A172 (cell line): ENCODE measurements around the gene FOCAD. TPM values are rescaled to one million over a fixed set of nuclear protein-coding genes. Genes with fewer than 3 reads are reported as not detected.
"Not testable (repeated sequence)": the region's sequence is repeated elsewhere in the genome, so short reads cannot be mapped to it uniquely, and the experiment has no call there.

Experiments used
- DNase-seq: peaks from one replicate; pipeline ENCODE4 v3.0.0-alpha.2; 2015; ENCODE audit warnings: low spot score
- total RNA-seq: library from RNA; depleted of rRNA; stranded (reverse); fragments of >200 nt; shearing (Covaris generic); gene quantifications from 2 replicates; pipeline ENCODE4 v1.2.3, GENCODE V29; 2014

The FOCAD gene
- total RNA-seq, 1 experiment from 2014 or later = 32.1 TPM

GRCh38 chr9:20950707-20951106 lies 266.6 kb downstream of the FOCAD start:
- DNase-seq = no peak

- DNase-seq = no peak
These were observed 278.6 kb downstream of the FOCAD start for GRCh38 chr9:20962536-20963225.

- DNase-seq = no peak
These were observed 288.6 kb downstream of the FOCAD start for GRCh38 chr9:20972684-20973083.

DNA sequence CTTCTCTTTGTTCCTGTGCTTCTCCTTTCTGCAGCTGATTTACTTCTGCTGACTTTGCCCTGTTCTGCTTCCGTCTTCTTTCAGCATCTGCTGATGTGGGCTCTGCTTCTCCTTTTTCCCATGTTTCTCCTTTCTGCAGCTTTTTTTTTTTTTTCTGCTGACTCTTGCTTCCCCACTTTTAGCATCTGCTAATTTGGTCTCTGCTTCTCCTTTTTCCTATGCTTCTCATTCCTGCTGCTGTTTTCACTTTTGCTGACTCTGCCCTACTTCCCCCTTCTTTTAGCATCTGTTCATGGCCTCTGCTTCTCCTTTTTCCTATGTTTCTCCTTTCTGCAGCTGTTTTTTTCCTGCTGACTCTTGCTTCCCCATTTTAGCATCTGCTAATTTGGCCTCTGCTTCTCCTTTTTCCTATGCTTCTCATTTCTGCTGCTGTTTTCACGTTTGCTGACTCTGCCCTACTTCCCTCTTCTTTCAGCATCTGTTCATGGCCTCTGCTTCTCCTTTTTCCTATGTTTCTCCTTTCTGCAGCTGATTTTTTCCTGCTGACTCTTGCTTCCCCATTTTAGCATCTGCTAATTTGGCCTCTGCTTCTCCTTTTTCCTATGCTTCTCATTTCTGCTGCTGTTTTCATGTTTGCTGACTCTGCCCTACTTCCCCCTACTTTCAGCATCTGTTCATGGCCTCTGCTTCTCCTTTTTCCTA lies 289.3 kb downstream of the FOCAD start:
- DNase-seq = not testable (repeated sequence)

DNA sequence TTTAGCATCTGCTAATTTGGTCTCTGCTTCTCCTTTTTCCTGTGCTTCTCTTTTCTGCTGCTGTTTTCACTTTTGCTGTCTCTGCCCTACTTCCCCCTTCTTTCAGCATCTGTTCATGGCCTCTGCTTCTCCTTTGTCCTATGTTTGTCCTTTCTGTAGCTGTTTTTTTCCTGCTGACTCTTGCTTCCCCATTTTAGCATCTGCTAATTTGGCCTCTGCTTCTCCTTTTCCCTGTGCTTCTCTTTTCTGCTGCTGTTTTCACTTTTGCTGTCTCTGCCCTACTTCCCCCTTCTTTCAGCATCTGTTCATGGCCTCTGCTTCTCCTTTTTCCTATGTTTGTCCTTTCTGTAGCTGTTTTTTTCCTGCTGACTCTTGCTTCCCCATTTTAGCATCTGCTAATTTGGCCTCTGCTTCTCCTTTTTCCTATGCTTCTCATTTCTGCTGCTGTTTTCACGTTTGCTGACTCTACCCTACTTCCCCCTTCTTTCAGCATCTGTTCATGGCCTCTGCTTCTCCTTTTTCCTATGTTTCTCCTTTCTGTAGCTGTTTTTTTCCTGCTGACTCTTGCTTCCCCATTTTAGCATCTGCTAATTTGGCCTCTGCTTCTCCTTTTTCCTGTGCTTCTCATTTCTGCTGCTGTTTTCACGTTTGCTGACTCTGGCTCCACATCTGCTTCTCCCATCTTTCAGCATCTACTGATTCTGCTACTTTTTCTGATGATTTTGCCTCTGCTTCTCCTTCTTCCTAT lies 290.3 kb downstream of the FOCAD start:
- not testable (repeated sequence) for DNase-seq

DNA sequence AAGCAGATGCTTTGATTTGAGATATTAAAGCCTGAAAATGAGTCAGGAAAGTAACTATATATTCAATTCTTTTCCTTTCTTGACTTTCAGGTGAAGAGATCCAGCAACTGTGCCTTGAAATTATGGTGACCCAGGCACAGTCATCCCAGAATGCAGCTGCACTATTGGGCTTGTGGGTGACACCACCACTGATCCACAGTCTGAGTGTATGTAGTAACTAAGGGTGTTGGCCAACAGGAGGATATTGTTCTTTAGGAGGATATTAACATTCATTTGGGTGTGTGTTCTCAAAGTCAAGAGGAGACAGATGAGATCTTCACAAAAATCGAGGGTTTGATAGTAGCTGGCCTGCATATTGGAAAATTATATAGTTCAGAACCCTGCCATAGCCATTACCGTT lies 294.2 kb downstream of the FOCAD start:
- no peak for DNase-seq

- peak; percentile 44 for DNase-seq
These were observed 296.9 kb downstream of the FOCAD start for GRCh38 chr9:20980832-20981455.

DNA sequence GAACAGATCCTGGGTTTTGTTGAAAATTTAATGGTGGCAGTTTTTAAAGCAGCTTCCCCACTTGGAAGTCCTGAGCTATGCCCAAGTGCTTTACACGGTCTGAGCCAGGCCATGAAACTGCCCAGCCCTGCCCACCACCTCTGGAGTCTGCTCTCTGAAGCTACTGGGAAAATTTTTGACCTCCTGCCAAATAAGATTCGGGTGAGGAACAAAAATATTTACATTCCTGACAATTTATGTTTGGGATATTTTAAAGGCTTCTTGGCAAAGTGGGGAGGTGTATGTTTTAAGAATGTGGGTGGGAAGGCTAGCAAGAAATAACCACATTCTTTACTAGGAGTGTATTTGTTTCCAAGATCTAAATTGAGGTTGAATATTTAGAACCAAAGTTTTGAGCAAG lies 297.4 kb downstream of the FOCAD start:
- peak; percentile 62 for DNase-seq

DNA sequence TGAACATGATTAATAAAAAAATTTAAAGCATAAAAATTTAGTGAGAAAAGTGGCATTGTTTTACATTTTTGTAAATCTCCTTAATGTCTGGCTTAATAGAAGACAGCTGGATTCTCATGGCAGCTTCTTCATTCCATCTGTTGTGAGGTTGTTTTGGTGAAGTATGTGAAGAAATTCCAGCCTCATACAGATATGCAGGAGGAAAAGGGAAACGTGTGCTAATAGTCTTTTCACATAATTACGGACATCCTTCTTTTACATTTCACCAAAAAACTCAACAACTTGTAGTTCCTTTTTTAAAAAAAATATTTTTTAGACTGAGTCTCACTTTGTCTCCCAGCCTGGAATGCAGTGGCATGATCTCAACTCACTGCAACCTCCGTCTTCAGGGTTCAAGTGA lies 300.4 kb downstream of the FOCAD start:
- no peak for DNase-seq

GRCh38 chr9:20985851-20986600 lies 302.0 kb downstream of the FOCAD start:
- DNase-seq = no peak

GRCh38 chr9:20987521-20987920 lies 303.5 kb downstream of the FOCAD start:
- no peak for DNase-seq

- no peak for DNase-seq
These were observed 304.0 kb downstream of the FOCAD start for GRCh38 chr9:20988061-20988460.

- no peak for DNase-seq
These were observed 304.7 kb downstream of the FOCAD start for GRCh38 chr9:20988671-20989315.

- DNase-seq = no peak
These were observed 305.9 kb downstream of the FOCAD start for GRCh38 chr9:20989923-20990341.

DNA sequence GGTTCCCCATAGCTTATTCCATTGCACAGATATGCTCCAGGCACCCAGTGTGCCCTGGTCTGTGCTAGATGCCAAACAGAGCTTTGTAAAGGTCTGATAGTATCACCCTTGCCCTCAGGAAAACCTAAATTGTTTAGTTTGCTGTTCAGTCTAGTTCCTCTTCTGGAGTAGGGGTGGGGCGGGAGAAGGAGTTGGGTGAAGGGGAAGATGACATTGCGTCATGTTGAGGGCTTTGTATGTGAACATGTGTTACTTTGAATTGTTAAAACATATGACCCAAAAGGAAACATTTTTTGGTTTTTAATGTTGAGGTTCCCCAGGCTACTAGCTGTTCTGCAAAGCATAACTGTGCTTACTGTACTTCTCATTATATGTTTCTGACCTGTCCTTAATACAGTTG lies 306.8 kb downstream of the FOCAD start:
- no peak for DNase-seq

DNA sequence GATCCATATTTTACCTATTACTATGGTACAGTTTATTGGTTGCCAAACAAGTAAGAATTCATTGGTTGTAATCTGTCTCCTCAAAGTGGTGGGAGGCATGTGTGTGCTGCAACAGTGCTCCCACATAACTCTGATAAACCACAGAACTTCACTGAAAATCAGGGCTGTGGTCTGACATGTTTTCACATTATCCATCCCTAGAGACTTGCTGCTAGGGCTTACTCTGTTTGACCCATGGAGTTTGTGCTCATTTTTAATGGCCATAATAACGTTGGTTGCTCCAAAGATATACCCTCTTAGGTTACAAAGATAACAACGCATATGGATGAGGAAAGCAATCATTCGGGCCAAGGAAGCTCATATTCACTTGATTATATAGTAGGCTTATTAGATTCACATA lies 310.4 kb downstream of the FOCAD start:
- DNase-seq = no peak

- DNase-seq = no peak
These were observed 311.6 kb downstream of the FOCAD start for GRCh38 chr9:20995616-20996015.

DNA sequence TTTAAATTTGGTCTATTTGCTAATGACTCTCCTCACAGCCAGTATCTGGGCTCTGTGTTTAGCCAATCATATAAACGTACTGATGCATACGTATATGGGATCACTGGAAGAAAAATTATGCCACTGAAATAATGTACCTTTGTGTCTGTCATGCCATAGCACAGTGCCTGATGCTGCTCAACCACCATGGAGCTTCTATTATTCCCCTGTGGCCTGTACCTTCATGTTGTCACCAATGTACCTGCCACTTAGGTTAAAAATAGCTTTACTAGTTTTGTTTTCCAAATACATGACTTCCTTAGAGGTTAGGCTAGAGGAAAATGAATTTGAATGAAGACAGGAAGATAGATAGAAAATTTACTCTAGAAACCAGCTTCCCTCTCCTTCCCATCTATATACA lies 312.8 kb downstream of the FOCAD start:
- DNase-seq = no peak

DNA sequence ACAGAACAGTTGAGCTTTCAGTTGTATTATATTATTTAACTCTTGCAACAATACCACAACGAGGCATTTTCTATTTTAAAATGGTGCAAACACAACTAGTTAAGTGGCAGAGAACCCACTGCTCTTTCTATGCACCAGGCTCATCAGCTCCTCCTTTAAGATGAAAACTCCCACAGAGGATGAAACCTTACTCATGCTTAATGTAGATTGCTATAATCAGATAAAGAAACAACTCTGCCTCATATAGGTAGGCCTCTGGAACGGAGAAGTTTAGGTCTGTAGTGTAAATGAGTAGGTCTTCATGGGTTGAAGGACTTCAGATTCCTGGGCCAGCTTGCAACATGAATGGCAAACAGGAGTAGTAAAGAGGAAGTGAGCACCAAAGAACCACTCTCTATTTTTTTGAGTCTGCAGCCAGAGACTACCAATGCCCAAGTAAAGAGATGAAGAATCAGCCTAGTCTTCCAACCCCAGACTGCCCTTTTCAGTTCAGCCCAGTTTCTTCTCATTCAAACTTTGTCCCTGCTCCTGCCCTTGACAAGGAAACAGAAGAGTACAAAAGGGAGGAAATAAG lies 313.5 kb downstream of the FOCAD start:
- no peak for DNase-seq

GRCh38 chr9:21001581-21001980 lies 317.5 kb downstream of the FOCAD start:
- DNase-seq = no peak

- no peak for DNase-seq
These were observed 318.0 kb downstream of the FOCAD start for GRCh38 chr9:21002040-21002439.
